ENCODE results near the gene C1orf56. TPM values are rescaled to one million over a fixed set of nuclear protein-coding genes. Genes with fewer than 3 reads are reported as not detected.
A peak's percentile ranks its signal among the peaks of the same experiment; 100 is the strongest.

The C1orf56 gene
- total RNA-seq, 3 donors from 2014 or later: 1.3 to 4.0 (median 1.3) TPM

- ATAC-seq (peak; percentile 89), DNase-seq (peak; percentile 80 to 93 (median 89))
- peak; percentile 90 for TF ChIP-seq CTCF (IDR thresholded peaks at IDR 0.05)
- H3K9me3 ChIP-seq: no peaks in the 10 kb centered on the region
- peaks cover 33% of the 10 kb centered on the region for H3K4me1 ChIP-seq (ENCODE audit: low read depth)
- intact Hi-C loops (cut with DNase I, micrococcal nuclease): loop anchor here in 1 of 2 donors (10.0 kb wide), 1 partner anchor 55 kb away; the partner anchor contains the start of genes MINDY1 and PRUNE1
- H3K36me3 ChIP-seq (ENCODE audit: low read depth): no peaks in the 10 kb centered on the region
- H3K4me3 ChIP-seq: peak within 1 kb of the TSS; percentile 85
These were observed 11.8 kb downstream of the C1orf56 start, which contains the start of gene CDC42SE1 for GRCh38 chr1:151059109-151060006. TSS of gene CDC42SE1 (minus strand) at chr1:151059622. CDS start at chr1:151055730, 3,892 bp downstream.

GRCh38 chr1:151060007-151060656 is 12.6 kb downstream of the C1orf56 start, which contains the start of gene MLLT11:
TSS of gene MLLT11 (plus strand) at chr1:151060397. CDS start at chr1:151067225, 6,828 bp downstream.
- Histone ChIP-seq H3K4me3 (peak within 1 kb of the TSS; percentile 85), H3K9me3 (no peaks in the 10 kb centered on the region), H3K4me1 (ENCODE audit: low read depth) (peaks cover 33% of the 10 kb centered on the region), H3K36me3 (ENCODE audit: low read depth) (no peaks in the 10 kb centered on the region)
- intact Hi-C loops (cut with DNase I, micrococcal nuclease): no loop called here
- ATAC-seq (no peak), DNase-seq (peak in 2 of 3 donors; percentile 37 to 53)
- no peak for TF ChIP-seq CTCF (IDR thresholded peaks at IDR 0.05)

- intact Hi-C loops (cut with DNase I, micrococcal nuclease): no loop called here
- Histone ChIP-seq H3K9me3 (no peaks in the 10 kb centered on the region), H3K4me3 (no peak overlapping the region), H3K36me3 (ENCODE audit: low read depth) (no peaks in the 10 kb centered on the region), H3K4me1 (ENCODE audit: low read depth) (peaks cover 26% of the 10 kb centered on the region)
- ATAC-seq: no peak
- DNase-seq: no peak
- TF ChIP-seq CTCF (IDR thresholded peaks at IDR 0.05): no peak
These were observed 13.3 kb downstream of the C1orf56 start for GRCh38 chr1:151060657-151061421.

GRCh38 chr1:151061704-151062103 is 14.2 kb downstream of the C1orf56 start:
- intact Hi-C loops (cut with DNase I, micrococcal nuclease): no loop called here
- no peak for TF ChIP-seq CTCF (IDR thresholded peaks at IDR 0.05)

GRCh38 chr1:151062741-151063371 is 15.3 kb downstream of the C1orf56 start:
- Histone ChIP-seq H3K4me1 (ENCODE audit: low read depth) (peaks cover 8% of the 10 kb centered on the region), H3K4me3 (no peak overlapping the region), H3K9me3 (no peaks in the 10 kb centered on the region), H3K36me3 (ENCODE audit: low read depth) (no peaks in the 10 kb centered on the region)
- TF ChIP-seq CTCF (IDR thresholded peaks at IDR 0.05): no peak
- no peak for ATAC-seq
- no peak for DNase-seq
- intact Hi-C loops (cut with DNase I, micrococcal nuclease): no loop called here

More at GRCh38 chr1:151061704-151062103, 14.2 kb downstream of the C1orf56 start:
- Histone ChIP-seq H3K36me3 (ENCODE audit: low read depth) (no peaks in the 10 kb centered on the region), H3K4me3 (no peak overlapping the region), H3K4me1 (ENCODE audit: low read depth) (peaks cover 18% of the 10 kb centered on the region), H3K9me3 (no peaks in the 10 kb centered on the region)
- ATAC-seq: no peak
- DNase-seq: no peak
